K562 (cell line): ENCODE results near the gene HJV. TPM values are rescaled to one million over a fixed set of nuclear protein-coding genes. Genes with fewer than 3 reads are reported as not detected.

Experiments
- ATAC-seq: fragments of 200-7000 bp; cut with Tn5 transposase; 3 replicates; pipeline ENCODE4 v1.9.1; 2020; ENCODE audit warnings: moderate library complexity
- BruUV-seq: library from RNA; stranded (reverse); fragments of 400-500 nt; replicated peaks from 2 replicates; lab custom pipeline; 2021; lab: Mats Ljungman, UMichigan
- CTCF ChIA-PET: fragments of 300-600 bp; formaldehyde crosslinking; extraction: SDS; loops from one replicate; lab custom pipeline; 2021; ENCODE audit warnings: low intra/inter-chr PET ratio; lab: Yijun Ruan, JAX
- POLR2A ChIA-PET: fragments of 300-600, 350-650 bp; sonication (Branson Sonifier 250); formaldehyde crosslinking; extraction: SDS; loops from one replicate; lab custom pipeline; 2021; ENCODE audit warnings: antibody characterized with exemption, inconsistent platforms; lab: Yijun Ruan, JAX
- DNase-seq, 4 experiments: peaks; one replicate each; pipeline versions ENCODE4 v3.0.0 to v3.0.0-alpha.2; 2011 to 2018; ENCODE audit warnings: low spot score in 3 of 4, mixed read lengths in 3 of 4; ENCODE audit errors: extremely low read depth in 1 of 4
- FAIRE-seq: peaks from 2 replicates; lab custom pipeline; 2011; peaks lifted over from hg19 to GRCh38; lab: Jason Lieb, UNC
- H2AFZ ChIP-seq: 2 replicates; pipeline ENCODE4 v1.6.0; 2011; ENCODE audit warnings: low read depth, low read length, control low read depth, inconsistent platforms
- H3K27ac ChIP-seq: fragments of 200-600 bp; 3 replicates; pipeline ENCODE4 v1.8.0; 2011; ENCODE audit warnings: low read depth, mild to moderate bottlenecking, control low read depth, inconsistent platforms, low read length, moderate library complexity, mixed read lengths; ENCODE audit errors: extremely low read depth
- H3K27me3 ChIP-seq, 2 experiments: fragments of 300-600 bp in 1 of 2; 2 replicates in 1 of 2; 3 replicates in 1 of 2; pipeline versions ENCODE4 v1.6.0 to v1.8.0; 2011; ENCODE audit warnings: inconsistent platforms in 2 of 2, low read length in 2 of 2, mild to moderate bottlenecking in 1 of 2, mixed read lengths in 1 of 2, moderate library complexity in 1 of 2; ENCODE audit not compliant: control insufficient read depth in 2 of 2, insufficient read depth in 2 of 2
- H3K36me3 ChIP-seq: fragments of 300-600 bp; 3 replicates; pipeline ENCODE4 v1.8.0; 2011; ENCODE audit warnings: mild to moderate bottlenecking, low read length, inconsistent platforms; ENCODE audit not compliant: control insufficient read depth, insufficient read depth
- H3K4me1 ChIP-seq, 2 experiments: fragments of 200-600 bp in 1 of 2; replicated peaks in 1 of 2; 2 replicates in 1 of 2; 3 replicates in 1 of 2; pipeline versions ENCODE4 v1.5.1 to v1.8.0; 2011; ENCODE audit warnings: inconsistent platforms in 2 of 2, low read length in 2 of 2, mild to moderate bottlenecking in 1 of 2, mixed read lengths in 1 of 2, moderate library complexity in 1 of 2; ENCODE audit not compliant: control insufficient read depth in 2 of 2, insufficient read depth in 2 of 2
- H3K4me2 ChIP-seq: 2 replicates; pipeline ENCODE4 v1.6.1; 2011; ENCODE audit warnings: low read length, control low read depth, inconsistent platforms, mixed read lengths; ENCODE audit not compliant: insufficient read depth
- H3K4me3 ChIP-seq: fragments of 200-600 bp; sonication (generic), shearing (Covaris generic); 2 replicates; pipeline ENCODE4 v1.5.1; 2016; ENCODE audit warnings: control low read depth, inconsistent platforms
- H3K79me2 ChIP-seq: fragments of 200-600 bp; 3 replicates; pipeline ENCODE4 v1.8.0; 2011; ENCODE audit warnings: low read length, inconsistent platforms; ENCODE audit not compliant: control insufficient read depth, insufficient read depth
- H3K9ac ChIP-seq, 2 experiments: 2 replicates each; pipeline versions ENCODE4 v1.6.0 to v1.6.1; 2011; ENCODE audit warnings: low read depth in 2 of 2, low read length in 2 of 2, control low read depth in 1 of 2, inconsistent platforms in 1 of 2, mild to moderate bottlenecking in 1 of 2, mixed read lengths in 1 of 2; ENCODE audit not compliant: insufficient read depth in 1 of 2
- H3K9me1 ChIP-seq: one replicate; pipeline ENCODE4 v1.6.0; 2011; ENCODE audit warnings: inconsistent platforms, mild to moderate bottlenecking, low read length, moderate library complexity; ENCODE audit not compliant: control insufficient read depth, insufficient read depth
- H3K9me3 ChIP-seq: replicated peaks from 2 replicates; pipeline ENCODE4 v1.5.1; 2011; ENCODE audit warnings: low read depth, low read length, inconsistent platforms; ENCODE audit not compliant: control insufficient read depth, insufficient read depth
- H4K20me1 ChIP-seq: replicated peaks from 2 replicates; pipeline ENCODE4 v1.6.1; 2011; ENCODE audit warnings: low read length, inconsistent platforms, mixed read lengths; ENCODE audit not compliant: control insufficient read depth, insufficient read depth
- BRD9 ChIP-seq: fragments of 450-650 bp; IDR thresholded peaks from 2 replicates; pipeline ENCODE4 v1.6.1; 2018; ENCODE audit warnings: low read depth; ENCODE audit not compliant: partially characterized antibody
- BRF1 ChIP-seq: IDR thresholded peaks from 3 replicates; pipeline ENCODE4 v1.6.1; 2011; ENCODE audit warnings: borderline replicate concordance, mild to moderate bottlenecking; ENCODE audit not compliant: insufficient read length; ENCODE audit errors: extremely low read depth
- CBX2 ChIP-seq: fragments of 200-600 bp; sonication (generic); IDR thresholded peaks from one replicate; pipeline ENCODE4 v1.6.1; 2012; ENCODE audit warnings: mild to moderate bottlenecking, low read length, inconsistent platforms; ENCODE audit not compliant: insufficient read depth, poor library complexity, severe bottlenecking
- HNRNPH1 ChIP-seq: fragments of 200-400 bp; formaldehyde crosslinking; optimal IDR thresholded peaks from 2 replicates; pipeline ENCODE3; 2017; ENCODE audit warnings: low read depth, mild to moderate bottlenecking, low read length, moderate library complexity
- HNRNPLL ChIP-seq: fragments of 200-400 bp; formaldehyde crosslinking; IDR thresholded peaks from 2 replicates; pipeline ENCODE4 v1.6.1; 2017; ENCODE audit warnings: low read length, low read depth, mild to moderate bottlenecking; ENCODE audit not compliant: poor library complexity, severe bottlenecking
- NR3C1 ChIP-seq: sonication (generic); formaldehyde crosslinking; IDR thresholded peaks from 2 replicates; pipeline ENCODE4 v1.8.1; 2022; ENCODE audit warnings: missing genetic modification reagents
- ZNF224 ChIP-seq: sonication (generic); formaldehyde crosslinking; IDR thresholded peaks from 2 replicates; pipeline ENCODE4 v1.8.0; 2022; ENCODE audit warnings: mild to moderate bottlenecking, missing genetic modification reagents
- ZNF274 ChIP-seq: IDR thresholded peaks from 2 replicates; pipeline ENCODE4 v1.6.1; 2011; ENCODE audit warnings: low read depth, mild to moderate bottlenecking, low read length, moderate library complexity, borderline replicate concordance
- ZNF77 ChIP-seq: fragments of 250-450 bp; sonication (Bioruptor Pico); IDR thresholded peaks from 2 replicates; pipeline ENCODE4 v1.5.0; 2020
- WGBS: fragments of 100-300 bp; shearing (Covaris generic); methylation state at CpG from one replicate; pipeline ENCODE4 v1.1.6; 2016; ENCODE audit warnings: low coverage, mixed read lengths; ENCODE audit not compliant: insufficient coverage; ENCODE audit errors: missing lambda C conversion rate; 5-methylcytosine and 5-hydroxymethylcytosine counted together
- in situ Hi-C: fragments of 300-500 bp; cut with MboI; formaldehyde crosslinking; loops from 4 replicates; pipeline ENCODE4 v1.15.0; 2018; ENCODE audit warnings: inconsistent platforms, mixed read lengths
- intact Hi-C: fragments of 100-400 bp; cut with micrococcal nuclease; formaldehyde crosslinking; loops from 2 replicates; pipeline ENCODE4 v1.14.2; 2022
- polyA plus RNA-seq, 8 experiments: library from polyadenylated mRNA; depleted of rRNA in 4 of 8; stranded (reverse) in 5 of 8; unstranded in 3 of 8; fragments of >200 nt; fragmentation: Nextera tagmentation in 2 of 8; fragmentation: Illumina TruSeq in 1 of 8; extraction: Ambion mirVana in 2 of 8; extraction: Trizol in 1 of 8; gene quantifications; 2 replicates each; pipeline versions ENCODE4 v1.2.1 to v1.2.3, GENCODE V29; 2011 to 2014; ENCODE audit warnings: inconsistent platforms in 1 of 8, missing spikeins in 1 of 8
- total RNA-seq, 7 experiments: library from RNA; depleted of rRNA in 6 of 7; stranded (reverse); fragments of >200 nt in 6 of 7; fragmentation: Illumina TruSeq in 2 of 7; extraction: Trizol in 2 of 7; gene quantifications; 2 replicates each; pipeline versions ENCODE4 v1.2.1 to v1.2.3, GENCODE V29; 2011 to 2021; ENCODE audit warnings: low replicate concordance in 1 of 7
- TF ChIP-seq, protein P1 (sequence below): fragments of 450-650 bp; IDR thresholded peaks from 2 replicates; pipeline ENCODE4 v1.6.1; 2016; ENCODE audit warnings: low read depth, mild to moderate bottlenecking, moderate library complexity
- TF ChIP-seq, protein P2 (sequence below): fragments of 450-650 bp; IDR thresholded peaks from 2 replicates; pipeline ENCODE4 v1.6.1; 2016; ENCODE audit warnings: missing biosample characterization, missing genetic modification characterization
- TF ChIP-seq, protein P3 (sequence below): sonication (generic); formaldehyde crosslinking; IDR thresholded peaks from 2 replicates; pipeline ENCODE4 v1.8.0; 2022; ENCODE audit warnings: missing genetic modification reagents, mild to moderate bottlenecking, borderline replicate concordance

Gene HJV
- total and polyA plus RNA-seq, 9 of the 15 experiments (the other 6 are each of a cell fraction or from before 2014, with no cell fraction given), result 1.0 to 6.6 (median 2.4) TPM

DNA sequence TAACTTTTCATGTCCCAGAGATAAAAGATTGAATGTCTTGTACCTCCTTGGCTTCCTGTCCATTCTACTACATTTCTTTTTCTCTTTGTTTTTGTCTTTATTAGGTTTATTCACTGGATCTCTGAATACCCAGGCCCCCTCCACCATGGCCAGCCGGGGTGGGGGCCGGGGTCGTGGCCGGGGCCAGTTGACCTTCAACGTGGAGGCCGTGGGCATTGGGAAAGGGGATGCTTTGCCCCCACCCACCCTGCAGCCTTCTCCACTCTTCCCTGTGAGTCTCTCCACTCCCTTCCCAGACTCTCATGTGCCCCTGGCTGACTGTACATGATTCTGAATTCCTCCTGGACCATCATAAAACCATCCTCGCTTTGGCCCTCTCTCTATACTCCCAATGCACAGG is 46.8 kb downstream of the HJV start:
- no peak overlapping the region for H2AFZ ChIP-seq
- no peaks in the 10 kb centered on the region for H3K27me3 ChIP-seq
- no peaks in the 10 kb centered on the region for H3K9me1 ChIP-seq
- no peak overlapping the region for H3K4me3 ChIP-seq
- H3K9ac ChIP-seq, result peak overlapping the region in 1 of 2 experiments; percentile 5; a peak in 1 of 4 replicates
- in situ Hi-C loops (no loop called here), intact Hi-C loops (no loop called here)
- 76% methylated on average over 7 of the region's 7 CpGs for whole genome bisulfite sequencing
- no peak overlapping the region for H3K27ac ChIP-seq
- H3K4me1 ChIP-seq, result peaks cover 13 to 23% of the 10 kb centered on the region in 2 experiments
- H3K9me3 ChIP-seq, result no peaks in the 10 kb centered on the region
- H3K79me2 ChIP-seq, result peaks cover 17% of the 10 kb centered on the region
- BruUV-seq, result no TSS peak
- H4K20me1 ChIP-seq, result no peaks in the 10 kb centered on the region
- POLR2A ChIA-PET, result interaction anchor here (15.5 kb wide), 1 partner anchor 18 kb away, joined by 320 read pairs; the partner anchor contains the start of gene TXNIP
- FAIRE-seq, result no peak
- CTCF ChIA-PET, result no interaction called here
- H3K4me2 ChIP-seq, result no peak overlapping the region
- no peak for TF ChIP-seq CBX2
- no peak for TF ChIP-seq ZNF274
- TF ChIP-seq, protein P1, sequence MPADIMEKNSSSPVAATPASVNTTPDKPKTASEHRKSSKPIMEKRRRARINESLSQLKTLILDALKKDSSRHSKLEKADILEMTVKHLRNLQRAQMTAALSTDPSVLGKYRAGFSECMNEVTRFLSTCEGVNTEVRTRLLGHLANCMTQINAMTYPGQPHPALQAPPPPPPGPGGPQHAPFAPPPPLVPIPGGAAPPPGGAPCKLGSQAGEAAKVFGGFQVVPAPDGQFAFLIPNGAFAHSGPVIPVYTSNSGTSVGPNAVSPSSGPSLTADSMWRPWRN, result no peak
- peaks cover 16% of the 10 kb centered on the region for H3K36me3 ChIP-seq
- no peak for ATAC-seq
- DNase-seq, result no peak

DNA sequence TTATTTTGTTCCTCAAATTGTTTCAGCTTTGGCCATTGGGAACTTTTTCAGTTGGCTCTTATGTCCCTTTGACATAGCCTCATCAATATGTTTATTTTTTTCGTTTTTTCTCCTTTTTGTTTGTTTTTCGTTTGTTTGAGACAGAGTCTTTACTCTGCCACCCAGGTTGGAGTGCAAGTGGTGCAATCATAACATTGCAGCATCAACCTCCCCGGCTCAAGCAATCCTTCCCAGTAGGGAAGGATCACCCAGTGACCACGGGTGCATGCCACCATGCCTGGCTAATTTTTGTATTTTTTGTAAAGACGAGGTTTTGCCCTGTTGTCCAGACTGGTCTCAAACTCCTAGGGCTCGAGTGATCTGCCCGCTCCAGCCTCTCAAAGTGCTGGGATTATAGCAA is 49.0 kb downstream of the HJV start:
- 0 out of 2 replicates have a peak, but pooled peaks cover under 1% of the 10 kb centered on the region for H3K9me3 ChIP-seq
- WGBS, result 63% methylated on average over 7 of the region's 7 CpGs
- H3K79me2 ChIP-seq, result peaks cover 1% of the 10 kb centered on the region; the same call in 1 of the 3 replicates
- no peak overlapping the region for H3K27ac ChIP-seq
- ChIA-PET CTCF (no interaction called here), POLR2A (interaction anchor here (1.4 kb wide), 1 partner anchor 16 kb away, joined by 5 read pairs; no protein-coding TSS in a partner anchor)
- no peaks in the 10 kb centered on the region for H3K27me3 ChIP-seq
- no peak overlapping the region for H3K4me3 ChIP-seq
- peaks cover 0 to 5% of the 10 kb centered on the region in 2 experiments; a peak in 4 of 5 replicates for H3K4me1 ChIP-seq
- no peak overlapping the region for H2AFZ ChIP-seq
- no peak overlapping the region for H3K9ac ChIP-seq
- H4K20me1 ChIP-seq, result no peaks in the 10 kb centered on the region
- no peak overlapping the region for H3K4me2 ChIP-seq
- no TSS peak for BruUV-seq
- H3K36me3 ChIP-seq, result peaks cover 4% of the 10 kb centered on the region; the same call in 1 of the 3 replicates
- DNase-seq, result no peak
- no peak for FAIRE-seq
- in situ Hi-C loops (no loop called here), intact Hi-C loops (no loop called here)
- ATAC-seq, result no peak
- H3K9me1 ChIP-seq, result no peaks in the 10 kb centered on the region
- no peak for TF ChIP-seq HNRNPH1
- no peak for TF ChIP-seq BRF1
- TF ChIP-seq, protein P2, sequence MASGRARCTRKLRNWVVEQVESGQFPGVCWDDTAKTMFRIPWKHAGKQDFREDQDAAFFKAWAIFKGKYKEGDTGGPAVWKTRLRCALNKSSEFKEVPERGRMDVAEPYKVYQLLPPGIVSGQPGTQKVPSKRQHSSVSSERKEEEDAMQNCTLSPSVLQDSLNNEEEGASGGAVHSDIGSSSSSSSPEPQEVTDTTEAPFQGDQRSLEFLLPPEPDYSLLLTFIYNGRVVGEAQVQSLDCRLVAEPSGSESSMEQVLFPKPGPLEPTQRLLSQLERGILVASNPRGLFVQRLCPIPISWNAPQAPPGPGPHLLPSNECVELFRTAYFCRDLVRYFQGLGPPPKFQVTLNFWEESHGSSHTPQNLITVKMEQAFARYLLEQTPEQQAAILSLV (tag), result no peak
- TF ChIP-seq HNRNPLL, result no peak
- no peak for TF ChIP-seq BRD9
- no peak for TF ChIP-seq ZNF77 (CRISPR knock-in tag)
- TF ChIP-seq ZNF224 (CRISPR knock-in tag), result no peak
- no peak for TF ChIP-seq NR3C1 (CRISPR knock-in tag)
- TF ChIP-seq, protein P3, sequence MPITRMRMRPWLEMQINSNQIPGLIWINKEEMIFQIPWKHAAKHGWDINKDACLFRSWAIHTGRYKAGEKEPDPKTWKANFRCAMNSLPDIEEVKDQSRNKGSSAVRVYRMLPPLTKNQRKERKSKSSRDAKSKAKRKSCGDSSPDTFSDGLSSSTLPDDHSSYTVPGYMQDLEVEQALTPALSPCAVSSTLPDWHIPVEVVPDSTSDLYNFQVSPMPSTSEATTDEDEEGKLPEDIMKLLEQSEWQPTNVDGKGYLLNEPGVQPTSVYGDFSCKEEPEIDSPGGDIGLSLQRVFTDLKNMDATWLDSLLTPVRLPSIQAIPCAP (CRISPR knock-in tag), result no peak
